ENCODE results near the gene TPM1.

GRCh38 chr15:63072023-63072650, 29.6 kb downstream of the TPM1 start:
- TF ChIP-seq, protein P1, sequence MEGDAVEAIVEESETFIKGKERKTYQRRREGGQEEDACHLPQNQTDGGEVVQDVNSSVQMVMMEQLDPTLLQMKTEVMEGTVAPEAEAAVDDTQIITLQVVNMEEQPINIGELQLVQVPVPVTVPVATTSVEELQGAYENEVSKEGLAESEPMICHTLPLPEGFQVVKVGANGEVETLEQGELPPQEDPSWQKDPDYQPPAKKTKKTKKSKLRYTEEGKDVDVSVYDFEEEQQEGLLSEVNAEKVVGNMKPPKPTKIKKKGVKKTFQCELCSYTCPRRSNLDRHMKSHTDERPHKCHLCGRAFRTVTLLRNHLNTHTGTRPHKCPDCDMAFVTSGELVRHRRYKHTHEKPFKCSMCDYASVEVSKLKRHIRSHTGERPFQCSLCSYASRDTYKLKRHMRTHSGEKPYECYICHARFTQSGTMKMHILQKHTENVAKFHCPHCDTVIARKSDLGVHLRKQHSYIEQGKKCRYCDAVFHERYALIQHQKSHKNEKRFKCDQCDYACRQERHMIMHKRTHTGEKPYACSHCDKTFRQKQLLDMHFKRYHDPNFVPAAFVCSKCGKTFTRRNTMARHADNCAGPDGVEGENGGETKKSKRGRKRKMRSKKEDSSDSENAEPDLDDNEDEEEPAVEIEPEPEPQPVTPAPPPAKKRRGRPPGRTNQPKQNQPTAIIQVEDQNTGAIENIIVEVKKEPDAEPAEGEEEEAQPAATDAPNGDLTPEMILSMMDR (IDR thresholded peaks at IDR 0.05) = no peak
- no peak for TF ChIP-seq ZFX (IDR thresholded peaks at IDR 0.05; ENCODE audit: borderline replicate concordance)
